Fibroblast of skin of right quadriceps (primary cell): ENCODE measurements around the gene FBXO36.
A peak's percentile ranks its signal among the peaks of the same experiment; 100 is the strongest.
"Not testable (repeated sequence)": the region's sequence is repeated elsewhere in the genome, so short reads cannot be mapped to it uniquely, and the experiment has no call there.

Experiments used
- DNase-seq: peaks from one replicate; pipeline ENCODE4 v3.0.0-alpha.2; 2013

The FBXO36 gene

DNA sequence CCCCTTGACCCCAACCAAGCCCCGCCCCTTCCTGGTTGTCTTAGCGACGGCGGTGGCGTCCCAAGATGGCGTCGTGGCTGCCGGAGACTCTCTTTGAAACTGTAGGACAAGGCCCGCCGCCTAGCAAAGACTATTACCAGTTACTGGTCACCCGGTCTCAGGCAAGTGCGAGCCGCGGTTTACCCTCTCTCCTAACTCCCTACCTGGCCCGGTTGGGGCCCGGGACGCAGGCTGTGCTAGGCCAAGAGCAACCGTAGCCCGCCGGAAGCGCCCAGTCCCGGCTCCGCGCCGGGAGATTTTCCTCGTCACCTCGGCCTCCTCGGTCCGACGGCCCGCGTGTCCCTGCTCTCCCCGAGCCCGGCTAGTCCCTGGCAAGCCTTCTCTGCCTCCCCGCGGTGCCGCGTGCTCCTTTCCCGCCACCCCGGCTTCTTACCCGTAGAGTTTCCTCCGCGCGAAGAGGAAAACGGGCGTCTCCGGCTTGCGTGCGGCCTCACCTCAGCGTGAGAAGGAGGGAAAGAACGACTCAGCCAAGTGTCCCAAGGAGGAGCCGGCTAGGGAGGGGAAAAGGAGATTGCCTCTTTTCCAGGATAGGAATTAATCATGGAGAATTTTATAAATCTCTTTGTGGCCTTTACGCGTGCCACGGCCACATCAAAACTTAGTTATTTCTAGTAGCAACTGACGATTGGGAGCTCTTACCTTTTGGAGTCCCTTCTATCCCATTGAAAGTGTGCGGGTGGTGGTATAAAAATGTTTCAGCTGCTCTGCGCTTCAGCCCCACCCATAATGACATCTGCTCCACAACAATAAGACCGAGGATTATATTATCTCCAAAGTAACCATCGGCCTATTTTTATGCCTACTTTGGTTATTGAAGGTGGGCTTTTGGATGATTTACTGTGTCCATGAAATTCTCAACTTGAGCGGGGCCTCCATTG, at the start of gene FBXO36:
TSS of gene FBXO36 (plus strand) at position 55 of the 938 bp plus-strand sequence. CDS start at position 66, 11 bp downstream.
- peak; percentile 57 for DNase-seq

DNA sequence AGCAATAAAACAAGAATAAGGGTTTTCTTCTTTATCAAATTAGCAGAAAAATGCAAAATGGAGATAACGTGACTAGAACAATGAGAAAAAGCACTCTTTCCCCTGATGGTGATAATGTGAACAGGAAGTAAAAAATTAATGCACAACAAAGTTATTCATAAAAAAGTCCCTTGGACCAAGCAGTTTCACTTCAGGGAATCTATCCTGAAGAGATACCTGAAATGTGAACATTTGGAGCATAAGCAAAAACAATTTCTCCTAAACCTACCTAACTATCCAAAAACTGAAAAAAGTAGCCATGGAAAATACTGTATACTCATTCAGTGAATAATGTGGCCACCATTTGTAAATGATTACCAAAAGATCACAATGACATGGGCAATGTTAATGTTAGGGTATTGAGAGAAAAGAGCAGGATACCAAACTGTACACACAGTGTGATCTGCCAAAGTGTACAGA, 49.2 kb upstream of the FBXO36 start:
- DNase-seq = no peak

DNA sequence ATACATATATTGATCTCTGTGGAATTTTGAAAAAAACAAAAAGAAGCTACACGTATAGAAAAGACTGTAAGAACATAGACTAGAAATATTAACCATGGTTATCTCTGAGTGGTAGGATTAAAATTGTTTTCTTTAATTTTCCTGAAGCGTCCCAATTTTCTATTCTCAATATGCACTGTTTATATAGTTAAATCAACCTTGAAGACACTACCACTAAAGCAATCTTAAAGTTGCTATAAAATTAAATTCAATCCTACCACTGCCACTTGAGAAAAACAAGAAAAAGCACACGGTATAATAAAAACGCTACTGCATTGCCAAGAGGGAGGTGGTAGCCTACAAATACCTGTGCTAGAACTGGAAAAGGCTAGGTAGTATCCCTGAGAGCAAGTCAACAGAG, 47.7 kb upstream of the FBXO36 start:
- DNase-seq = no peak

DNA sequence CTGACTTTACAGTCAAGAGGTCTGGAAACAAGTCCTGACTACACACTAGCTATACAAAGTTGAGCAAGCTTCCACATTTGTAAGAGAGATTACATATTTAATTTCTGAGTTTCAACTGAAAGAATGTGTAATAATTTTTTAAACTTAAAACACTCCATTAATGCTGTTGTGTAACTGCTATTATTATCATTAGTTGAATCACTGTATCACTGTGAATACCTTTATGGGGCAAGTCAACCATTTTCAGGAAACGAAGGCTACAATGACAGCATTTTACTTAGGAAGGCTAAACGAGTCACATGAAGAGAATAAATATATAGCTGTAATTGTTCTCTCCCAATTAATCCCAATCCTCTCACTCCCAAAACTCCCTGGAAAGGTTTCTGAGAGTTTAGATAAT, 46.8 kb upstream of the FBXO36 start:
- no peak for DNase-seq

DNA sequence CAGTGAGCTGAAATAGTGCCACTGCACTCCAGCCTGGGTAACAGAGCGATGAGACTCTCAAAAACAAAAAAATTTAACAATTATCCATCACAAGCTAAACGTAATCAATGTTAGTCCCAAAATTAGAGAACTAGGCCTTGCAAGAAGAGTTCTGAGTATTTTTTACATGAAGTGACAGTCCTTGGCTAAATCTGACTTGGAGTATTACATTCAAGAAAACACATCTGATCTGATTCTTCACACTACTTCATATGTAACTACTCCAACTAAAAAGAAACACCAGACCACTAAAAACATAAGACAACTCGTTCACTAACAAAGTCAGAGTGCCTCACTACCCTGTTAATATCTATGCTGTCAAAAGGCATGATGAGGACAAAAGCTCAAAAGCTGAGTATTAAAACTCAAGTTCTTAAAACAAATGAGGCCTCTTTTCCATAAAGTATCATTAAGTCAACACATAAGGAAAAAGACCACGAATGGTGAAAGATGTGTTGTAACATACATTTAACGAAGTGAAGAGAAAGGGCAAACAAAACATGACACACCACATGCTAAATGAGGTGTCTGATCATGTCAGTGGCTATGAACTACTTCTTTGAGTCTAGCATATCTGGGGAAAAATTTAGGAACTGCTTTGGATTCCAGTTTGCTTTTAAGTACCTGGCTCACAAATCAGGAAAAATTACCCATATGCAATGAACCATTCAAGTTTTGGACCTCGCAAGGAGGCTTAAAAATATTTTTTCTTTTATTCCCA, 42.9 kb upstream of the FBXO36 start:
- DNase-seq = no peak

DNA sequence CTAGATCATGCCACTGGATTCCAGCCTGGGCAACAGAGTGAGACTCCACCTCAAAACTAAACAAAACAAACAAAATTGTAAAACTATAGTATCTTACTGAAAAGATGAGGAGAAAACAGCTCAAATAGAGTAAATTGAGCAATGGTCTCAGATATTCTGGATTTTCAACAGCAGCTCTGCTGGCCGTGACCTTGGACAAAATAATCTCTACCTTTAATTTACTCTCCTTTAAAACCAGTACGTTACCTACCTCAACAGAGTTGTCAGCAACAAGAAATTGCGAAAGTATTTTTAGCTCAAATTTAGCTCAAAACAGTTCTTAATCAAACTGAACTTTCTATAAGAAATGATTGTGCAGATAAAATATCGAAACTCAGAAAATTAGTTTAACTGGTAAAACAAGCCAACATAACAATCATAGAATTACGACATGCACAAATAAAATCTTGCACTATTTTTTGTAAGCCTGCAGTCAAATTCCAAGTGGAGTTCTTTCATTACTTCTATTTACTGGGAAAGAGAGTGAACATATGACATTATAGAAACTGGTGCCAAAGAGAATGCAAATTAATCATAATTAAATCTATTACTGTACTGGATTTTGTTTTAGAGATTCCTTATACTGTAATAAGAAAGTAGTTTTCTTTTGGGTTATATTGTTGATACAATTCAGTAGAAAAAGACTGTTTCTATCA, 41.3 kb upstream of the FBXO36 start:
- no peak for DNase-seq

- DNase-seq = no peak
Observed at GRCh38 chr2:229882583-229882982, 39.7 kb upstream of the FBXO36 start.

GRCh38 chr2:229884775-229885699, 37.3 kb upstream of the FBXO36 start:
- no peak for DNase-seq

GRCh38 chr2:229887441-229887840, 34.9 kb upstream of the FBXO36 start:
- no peak for DNase-seq

DNA sequence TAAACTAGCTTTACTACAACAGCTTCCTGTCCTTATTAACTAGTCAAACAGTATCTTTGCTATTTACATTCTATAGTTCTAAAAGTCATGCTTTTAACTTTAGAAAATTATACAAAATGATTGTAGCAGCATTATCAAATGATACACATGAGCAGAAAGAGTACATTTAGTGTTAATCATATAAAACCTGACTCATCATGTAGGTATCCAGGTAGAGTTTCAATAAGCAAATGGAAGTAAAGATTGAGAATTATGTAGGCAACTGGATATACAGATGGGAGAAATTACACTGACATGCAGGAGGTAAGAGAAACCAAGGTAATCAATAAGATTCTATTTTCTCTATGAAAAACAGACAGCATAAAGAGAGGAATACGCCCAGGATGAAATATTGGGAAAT, 34.3 kb upstream of the FBXO36 start:
- no peak for DNase-seq

- no peak for DNase-seq
Observed at GRCh38 chr2:229889023-229889422, 33.3 kb upstream of the FBXO36 start.

DNA sequence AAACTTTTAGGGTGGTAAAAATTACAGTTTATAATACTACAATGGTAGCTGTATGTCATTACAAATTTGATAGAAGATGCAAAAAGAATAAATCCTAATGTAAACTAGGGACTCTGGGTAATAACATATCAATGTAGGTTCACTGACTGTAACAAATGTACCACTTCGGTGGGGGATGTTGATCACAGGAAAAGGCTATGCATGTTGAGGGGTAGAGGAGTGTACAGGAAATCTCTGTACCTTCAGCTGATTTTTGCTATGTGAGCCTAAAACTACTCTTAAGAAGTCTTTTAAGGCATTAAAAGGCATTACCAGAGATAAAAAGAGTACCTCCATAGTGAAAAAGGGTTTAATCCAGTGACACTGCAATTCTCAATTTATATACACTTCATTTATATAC, 25.4 kb upstream of the FBXO36 start:
- DNase-seq = no peak

DNA sequence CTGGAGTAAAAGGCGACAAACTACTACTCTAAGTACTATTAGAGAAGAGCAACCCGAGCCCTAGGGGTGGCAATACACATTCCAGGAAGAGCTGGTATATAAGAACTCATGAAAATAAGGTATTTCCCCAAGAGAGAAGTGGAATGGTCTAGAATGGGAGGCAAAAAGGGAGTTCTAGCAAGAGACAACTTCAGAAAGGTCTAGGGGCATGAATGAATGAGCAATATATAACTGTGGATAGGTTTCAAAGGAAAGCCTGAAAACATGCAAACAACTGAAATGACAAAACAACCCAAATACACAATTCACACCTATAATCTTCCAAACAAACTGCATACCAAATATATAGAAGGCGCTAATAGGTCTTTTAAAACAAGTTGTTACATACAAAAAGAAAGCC, 22.7 kb upstream of the FBXO36 start:
- DNase-seq = no peak

DNA sequence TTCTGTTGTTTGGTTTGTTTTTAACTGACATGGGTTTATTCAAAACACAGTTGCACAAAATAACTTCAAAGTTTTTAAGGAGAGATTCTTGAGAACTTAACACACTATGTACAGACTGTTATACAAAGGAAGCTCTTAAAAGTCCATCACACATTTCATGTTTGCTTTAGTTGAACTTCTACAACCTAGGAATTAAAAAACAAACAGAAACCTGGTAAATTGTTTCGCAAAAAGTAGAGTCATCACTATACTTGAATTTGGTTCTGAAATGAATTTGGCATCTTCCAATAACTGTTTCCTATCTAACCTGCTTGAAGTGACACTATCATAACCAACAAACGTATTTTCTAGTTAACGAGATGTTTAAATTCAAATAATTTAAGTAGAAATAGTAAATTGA, 22.3 kb upstream of the FBXO36 start:
- DNase-seq = no peak

DNA sequence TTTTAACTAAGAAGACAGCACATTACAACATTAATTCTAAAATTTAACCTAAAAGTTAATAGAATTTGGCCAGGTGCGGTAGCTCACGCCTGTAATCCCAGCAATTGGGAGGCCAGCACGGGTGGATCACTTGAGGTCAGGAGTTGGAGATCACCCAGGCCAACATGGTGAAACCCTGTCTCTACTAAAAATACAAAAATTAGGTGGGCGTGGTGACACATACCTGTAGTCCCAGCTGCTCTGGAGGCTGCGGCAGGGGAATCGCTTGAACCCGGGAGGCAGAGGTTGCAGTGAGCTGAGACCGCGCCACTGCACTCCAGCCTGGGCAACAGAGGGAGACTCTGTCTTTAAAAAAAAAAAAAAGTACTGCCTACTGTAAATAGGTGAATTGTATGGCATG, 21.8 kb upstream of the FBXO36 start:
- DNase-seq = not testable (repeated sequence)

- peak; percentile 87 for DNase-seq
Observed at GRCh38 chr2:229901819-229902218, 20.5 kb upstream of the FBXO36 start.

GRCh38 chr2:229903037-229903436, 19.3 kb upstream of the FBXO36 start:
- no peak for DNase-seq

GRCh38 chr2:229905601-229906000, 16.7 kb upstream of the FBXO36 start:
- no peak for DNase-seq

DNA sequence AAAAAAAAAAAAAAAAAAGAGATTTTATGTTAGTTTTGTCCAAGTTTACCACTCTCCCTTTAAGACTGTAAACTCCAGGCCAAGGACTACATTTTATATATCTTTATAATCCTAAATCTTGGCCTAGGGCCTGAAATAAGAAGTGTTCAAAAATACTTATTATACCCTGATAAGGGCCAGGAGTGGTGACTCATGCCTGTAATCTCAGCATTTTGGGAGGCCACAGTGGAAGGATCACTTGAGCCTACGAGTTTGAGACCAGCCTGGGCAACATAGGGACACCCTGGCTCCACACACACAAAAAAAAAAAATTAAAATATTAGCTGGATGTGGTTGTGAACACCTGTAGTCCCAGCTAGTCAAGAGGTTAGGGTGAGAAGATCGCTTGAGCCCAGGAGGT, 13.2 kb upstream of the FBXO36 start:
- no peak for DNase-seq

- no peak for DNase-seq
Observed at GRCh38 chr2:229910147-229910831, 12.0 kb upstream of the FBXO36 start.

GRCh38 chr2:229910832-229911412, 11.4 kb upstream of the FBXO36 start:
- DNase-seq = no peak
